ENCODE results near the gene PSMB3. TPM values are rescaled to one million over a fixed set of nuclear protein-coding genes. Genes with fewer than 3 reads are reported as not detected.
"Not testable (repeated sequence)": the region's sequence is repeated elsewhere in the genome, so short reads cannot be mapped to it uniquely, and the experiment has no call there.

Gene PSMB3
- total RNA-seq, 1 donor from 2014 or later, result 288 TPM

GRCh38 chr17:38786372-38786771 is 33.8 kb downstream of the PSMB3 start:
- no peaks in the 10 kb centered on the region for H3K27me3 ChIP-seq (ENCODE audit: control insufficient read depth, insufficient read depth, low read length)
- TF ChIP-seq, protein P1, sequence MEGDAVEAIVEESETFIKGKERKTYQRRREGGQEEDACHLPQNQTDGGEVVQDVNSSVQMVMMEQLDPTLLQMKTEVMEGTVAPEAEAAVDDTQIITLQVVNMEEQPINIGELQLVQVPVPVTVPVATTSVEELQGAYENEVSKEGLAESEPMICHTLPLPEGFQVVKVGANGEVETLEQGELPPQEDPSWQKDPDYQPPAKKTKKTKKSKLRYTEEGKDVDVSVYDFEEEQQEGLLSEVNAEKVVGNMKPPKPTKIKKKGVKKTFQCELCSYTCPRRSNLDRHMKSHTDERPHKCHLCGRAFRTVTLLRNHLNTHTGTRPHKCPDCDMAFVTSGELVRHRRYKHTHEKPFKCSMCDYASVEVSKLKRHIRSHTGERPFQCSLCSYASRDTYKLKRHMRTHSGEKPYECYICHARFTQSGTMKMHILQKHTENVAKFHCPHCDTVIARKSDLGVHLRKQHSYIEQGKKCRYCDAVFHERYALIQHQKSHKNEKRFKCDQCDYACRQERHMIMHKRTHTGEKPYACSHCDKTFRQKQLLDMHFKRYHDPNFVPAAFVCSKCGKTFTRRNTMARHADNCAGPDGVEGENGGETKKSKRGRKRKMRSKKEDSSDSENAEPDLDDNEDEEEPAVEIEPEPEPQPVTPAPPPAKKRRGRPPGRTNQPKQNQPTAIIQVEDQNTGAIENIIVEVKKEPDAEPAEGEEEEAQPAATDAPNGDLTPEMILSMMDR (IDR thresholded peaks at IDR 0.05; ENCODE audit: insufficient read depth, low read length, severe bottlenecking), result no peak
- FAIRE-seq (no peak), DNase-seq (ENCODE audit: low read depth) (no peak)
- no peak overlapping the region for H3K4me3 ChIP-seq (ENCODE audit: low read depth, low read length)
- H3K36me3 ChIP-seq (ENCODE audit: control insufficient read depth, insufficient read depth, low read length), result peaks cover 22% of the 10 kb centered on the region

GRCh38 chr17:38787999-38788398 is 35.5 kb downstream of the PSMB3 start:
- FAIRE-seq; DNase-seq (ENCODE audit: low read depth); H3K27me3 ChIP-seq (ENCODE audit: control insufficient read depth, insufficient read depth, low read length); H3K4me3 ChIP-seq (ENCODE audit: low read depth, low read length): not testable (repeated sequence)
- H3K36me3 ChIP-seq (ENCODE audit: control insufficient read depth, insufficient read depth, low read length), result peaks cover 15% of the 10 kb centered on the region

DNA sequence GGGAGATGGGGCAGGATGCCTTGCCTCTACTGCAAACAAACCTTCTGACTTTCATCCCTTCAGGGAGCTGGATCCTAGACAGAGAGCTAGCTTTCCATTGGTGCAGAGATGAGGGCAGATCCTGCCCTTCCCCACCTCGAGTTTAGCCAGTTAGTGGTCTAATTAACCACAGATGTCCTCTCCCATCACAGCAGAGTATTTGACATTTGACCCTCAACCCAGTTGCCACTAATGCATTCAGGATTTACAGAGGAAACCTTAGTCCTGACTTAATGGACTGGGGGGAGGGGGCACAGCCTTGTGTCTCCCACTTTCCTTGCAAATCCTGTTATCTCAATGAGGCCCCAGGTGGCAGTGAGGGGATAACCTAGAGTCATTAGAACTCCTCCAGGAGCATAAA is 36.6 kb downstream of the PSMB3 start:
- Histone ChIP-seq H3K4me3 (ENCODE audit: low read depth, low read length) (no peak overlapping the region), H3K36me3 (ENCODE audit: control insufficient read depth, insufficient read depth, low read length) (peaks cover 9% of the 10 kb centered on the region), H3K27me3 (ENCODE audit: control insufficient read depth, insufficient read depth, low read length) (no peaks in the 10 kb centered on the region)
- TF ChIP-seq, protein P1 (IDR thresholded peaks at IDR 0.05; ENCODE audit: insufficient read depth, low read length, severe bottlenecking), result no peak
- DNase-seq (ENCODE audit: low read depth), result no peak
- FAIRE-seq, result no peak

GRCh38 chr17:38790148-38790707 is 37.7 kb downstream of the PSMB3 start:
- H3K36me3 ChIP-seq (ENCODE audit: control insufficient read depth, insufficient read depth, low read length); FAIRE-seq; H3K27me3 ChIP-seq (ENCODE audit: control insufficient read depth, insufficient read depth, low read length); H3K4me3 ChIP-seq (ENCODE audit: low read depth, low read length); DNase-seq (ENCODE audit: low read depth): not testable (repeated sequence)

DNA sequence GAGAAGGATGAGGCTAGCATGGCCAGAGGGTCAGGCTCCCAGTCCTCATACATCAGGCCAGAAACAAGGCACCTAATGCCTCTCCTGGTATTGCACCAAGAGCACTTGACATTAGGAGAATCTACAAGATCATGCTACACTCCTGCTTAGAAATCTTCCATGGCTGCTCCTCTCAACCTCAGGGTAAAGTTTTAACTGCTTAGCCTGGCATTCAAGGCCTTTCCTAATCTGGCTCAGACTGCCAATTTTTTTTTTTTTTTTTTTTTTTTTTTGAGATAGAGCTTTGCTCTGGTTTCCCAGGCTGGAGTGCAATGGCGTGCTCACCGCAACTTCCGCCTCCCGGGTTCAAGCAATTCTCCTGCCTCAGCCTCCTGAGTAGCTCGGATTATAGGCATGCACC is 38.6 kb downstream of the PSMB3 start:
- peaks cover 1% of the 10 kb centered on the region for H3K36me3 ChIP-seq (ENCODE audit: control insufficient read depth, insufficient read depth, low read length)
- DNase-seq (ENCODE audit: low read depth) (no peak), FAIRE-seq (no peak)
- no peak overlapping the region for H3K4me3 ChIP-seq (ENCODE audit: low read depth, low read length)
- TF ChIP-seq, protein P1 (IDR thresholded peaks at IDR 0.05; ENCODE audit: insufficient read depth, low read length, severe bottlenecking), result no peak
- H3K27me3 ChIP-seq (ENCODE audit: control insufficient read depth, insufficient read depth, low read length), result no peaks in the 10 kb centered on the region

DNA sequence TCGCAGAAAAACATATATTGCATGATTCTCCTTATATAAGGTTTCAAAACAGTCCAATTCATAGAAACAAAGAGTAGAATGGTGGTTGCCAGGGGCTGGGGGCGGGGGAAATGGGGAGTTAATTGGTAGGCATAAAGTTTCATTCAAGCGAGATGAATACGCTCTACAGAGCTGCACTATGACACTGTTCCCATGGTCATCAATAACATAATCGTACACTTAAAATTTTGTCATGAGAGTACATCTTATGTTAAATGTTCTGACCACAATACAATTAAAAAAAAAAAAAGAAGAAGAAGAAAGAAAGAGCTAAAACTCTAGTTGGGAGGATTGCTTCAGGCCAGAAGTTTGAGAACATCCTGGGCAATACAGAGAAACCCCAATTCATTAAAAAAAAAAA is 41.7 kb downstream of the PSMB3 start:
- DNase-seq (ENCODE audit: low read depth), result no peak
- no peak for FAIRE-seq
- no peaks in the 10 kb centered on the region for H3K27me3 ChIP-seq (ENCODE audit: control insufficient read depth, insufficient read depth, low read length)
- peaks cover 1% of the 10 kb centered on the region for H3K36me3 ChIP-seq (ENCODE audit: control insufficient read depth, insufficient read depth, low read length)
- TF ChIP-seq, protein P1 (IDR thresholded peaks at IDR 0.05; ENCODE audit: insufficient read depth, low read length, severe bottlenecking), result no peak
- H3K4me3 ChIP-seq (ENCODE audit: low read depth, low read length), result no peak overlapping the region

GRCh38 chr17:38796451-38797157 is 44.1 kb downstream of the PSMB3 start:
- no peak for DNase-seq (ENCODE audit: low read depth)
- Histone ChIP-seq H3K27me3 (ENCODE audit: control insufficient read depth, insufficient read depth, low read length) (no peaks in the 10 kb centered on the region), H3K4me3 (ENCODE audit: low read depth, low read length) (no peak overlapping the region), H3K36me3 (ENCODE audit: control insufficient read depth, insufficient read depth, low read length) (peaks cover 1% of the 10 kb centered on the region)
- FAIRE-seq, result no peak
- TF ChIP-seq, protein P1 (IDR thresholded peaks at IDR 0.05; ENCODE audit: insufficient read depth, low read length, severe bottlenecking), result no peak
